ENCODE data around the gene SIPA1. TPM values are rescaled to one million over a fixed set of nuclear protein-coding genes. Genes with fewer than 3 reads are reported as not detected.
A peak's percentile ranks its signal among the peaks of the same experiment; 100 is the strongest.

The SIPA1 gene
- total and polyA plus RNA-seq, 9 of the 15 experiments (the other 6 are each of a cell fraction or from before 2014, with no cell fraction given), result 0.25 to 85.8 (median 16.8) TPM

DNA sequence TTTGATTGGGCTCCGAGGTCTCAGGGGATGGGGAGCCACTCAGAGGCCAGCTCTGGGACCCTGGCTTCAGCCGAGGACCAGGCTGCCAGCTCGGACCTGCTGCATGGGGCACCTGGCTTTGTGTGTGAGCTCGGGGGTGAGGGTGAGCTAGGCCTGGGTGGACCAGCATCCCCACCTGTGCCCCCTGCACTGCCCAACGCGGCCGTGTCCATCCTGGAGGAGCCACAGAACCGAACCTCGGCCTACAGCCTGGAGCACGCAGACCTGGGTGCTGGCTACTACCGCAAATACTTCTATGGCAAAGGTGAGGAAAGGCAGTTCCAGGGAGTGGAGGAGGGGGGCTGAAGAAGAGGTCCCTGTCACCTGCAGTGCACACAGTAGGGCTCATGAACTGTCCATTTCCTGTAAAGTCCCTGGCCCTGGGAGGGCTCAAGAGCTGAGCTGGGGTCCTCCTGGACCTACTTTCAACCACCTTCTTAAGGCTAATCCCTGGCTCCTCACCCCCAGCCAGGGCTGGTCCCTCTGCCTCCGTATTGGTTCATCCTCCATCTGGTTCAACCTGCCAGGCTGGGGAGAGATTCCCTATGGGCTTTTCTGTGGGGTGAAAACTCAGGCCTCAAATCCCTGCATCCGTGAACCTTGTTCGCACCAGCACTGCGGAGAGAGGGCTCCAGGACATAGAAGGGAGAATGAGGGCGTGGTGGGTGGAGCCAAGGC is 3.6 kb downstream of the SIPA1 start:
- no peaks in the 10 kb centered on the region for H3K9me3 ChIP-seq (replicated peaks; ENCODE audit: control insufficient read depth, insufficient read depth, low read depth, low read length)
- H3K4me3 ChIP-seq, result no peak overlapping the region
- H2AFZ ChIP-seq (ENCODE audit: low read depth, low read length), result no peak overlapping the region
- intact Hi-C loops (cut with micrococcal nuclease), result no loop called here
- FAIRE-seq, result no peak
- no peaks in the 10 kb centered on the region for H3K27me3 ChIP-seq (ENCODE audit: control insufficient read depth in 2 of 2, insufficient read depth in 2 of 2, low read length in 2 of 2)
- TF ChIP-seq ZKSCAN1 (IDR thresholded peaks at IDR 0.05; ENCODE audit: low read depth, low read length) (peak; percentile 93), MAZ (CRISPR knock-in tag; conservative IDR thresholded peaks at IDR 0.05 in 1 of 2, IDR thresholded peaks at IDR 0.05 in 1 of 2) (no peak), KLF16 (IDR thresholded peaks at IDR 0.05) (no peak), ZNF232 (CRISPR knock-in tag; IDR thresholded peaks at IDR 0.05) (no peak), STAT5B (CRISPR knock-in tag; IDR thresholded peaks at IDR 0.05) (no peak), FOSL1 (tag; conservative IDR thresholded peaks at IDR 0.05) (no peak), RB1 (IDR thresholded peaks at IDR 0.05; ENCODE audit: low read depth) (no peak)
- CTCF ChIA-PET (ENCODE audit: low intra/inter-chr PET ratio), result no interaction called here
- H3K4me2 ChIP-seq (ENCODE audit: insufficient read depth, low read length), result no peak overlapping the region
- in situ Hi-C loops (cut with MboI), result no loop called here
- H3K79me2 ChIP-seq (ENCODE audit: control insufficient read depth, insufficient read depth, low read length), result peaks cover 20% of the 10 kb centered on the region
- H3K36me3 ChIP-seq (ENCODE audit: control insufficient read depth, insufficient read depth, low read length), result peaks cover 68% of the 10 kb centered on the region; the same call in 2 of the 3 replicates
- peaks cover 3% of the 10 kb centered on the region; the same call in 1 of the 2 replicates for H4K20me1 ChIP-seq (replicated peaks; ENCODE audit: control insufficient read depth, insufficient read depth, low read length)
- DNase-seq (ENCODE audit: extremely low read depth in 1 of 4, low spot score in 3 of 4), result no peak
- peaks cover 4% of the 10 kb centered on the region for H3K9me1 ChIP-seq (ENCODE audit: control insufficient read depth, insufficient read depth, low read length)
- WGBS (ENCODE audit: insufficient coverage, low coverage, missing lambda C conversion rate), result 92% methylated on average over 14 of the region's 16 CpGs
- no peak overlapping the region for H3K27ac ChIP-seq (ENCODE audit: extremely low read depth, low read depth, low read length)
- BruUV-seq (replicated peaks), result no TSS peak
- ATAC-seq, result no peak
- peak overlapping the region in 1 of 2 experiments; percentile 38; a peak in 1 of 4 replicates for H3K9ac ChIP-seq (ENCODE audit: insufficient read depth in 1 of 2, low read depth in 2 of 2, low read length in 2 of 2)
- POLR2A ChIA-PET, result interaction anchor here (0.8 to 6.2 kb wide), 2 partner anchors 9 to 10 kb away, joined by 3 to 56 read pairs; no protein-coding TSS in a partner anchor
- H3K4me1 ChIP-seq (replicated peaks in 1 of 2; ENCODE audit: control insufficient read depth in 2 of 2, insufficient read depth in 2 of 2, low read length in 2 of 2), result peaks cover 24 to 86% of the 10 kb centered on the region in 2 experiments
